Measurements from ENCODE around the gene RPL28. TPM values are rescaled to one million over a fixed set of nuclear protein-coding genes. Genes with fewer than 3 reads are reported as not detected.
A peak's percentile ranks its signal among the peaks of the same experiment; 100 is the strongest.

The RPL28 gene
- total RNA-seq, 1 donor from 2014 or later: 2,000 TPM

DNA sequence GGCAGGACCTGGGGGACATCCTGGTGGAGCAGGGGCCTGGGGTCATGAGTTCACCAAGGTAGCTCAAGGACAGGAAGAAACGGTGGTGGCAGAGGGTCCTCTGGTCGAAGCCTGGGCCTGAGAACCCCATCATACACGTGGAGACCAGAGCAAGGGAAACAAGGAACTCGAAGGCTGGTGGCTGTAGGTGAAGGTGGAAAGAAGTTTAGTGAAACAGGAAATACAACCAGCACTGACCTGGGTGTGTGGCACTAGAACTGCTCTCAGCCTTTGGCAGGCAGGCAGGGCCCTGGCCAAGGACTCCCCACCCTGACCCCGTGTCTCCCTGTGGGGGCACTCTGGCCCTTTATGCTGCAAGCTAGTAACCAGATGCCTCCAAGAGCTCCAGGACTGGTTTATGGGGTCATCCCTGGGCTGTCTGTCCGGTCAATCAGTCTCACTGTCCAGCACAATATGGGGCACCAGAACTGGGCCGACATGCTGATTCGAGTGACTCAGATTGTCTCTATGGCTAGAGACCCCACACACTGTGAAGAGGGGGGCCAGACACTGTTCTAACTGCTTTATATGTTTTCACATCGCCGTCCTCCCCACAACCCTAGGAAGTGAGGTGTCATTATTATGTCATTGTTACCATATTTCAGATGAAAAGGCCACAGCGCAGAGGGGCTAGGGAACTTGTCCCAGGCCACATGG lies 35.0 kb upstream of the RPL28 start:
- no peak for DNase-seq (ENCODE audit: extremely low spot score, unreplicated experiment)
- H3K4me3 Mint-ChIP-seq (ENCODE audit: unreplicated experiment): no peak overlapping the region
- H3K9me3 Mint-ChIP-seq (ENCODE audit: unreplicated experiment): no peaks in the 10 kb centered on the region
- peaks cover 29% of the 10 kb centered on the region for H3K27me3 Mint-ChIP-seq (ENCODE audit: unreplicated experiment)
- H3K4me1 Mint-ChIP-seq (ENCODE audit: unreplicated experiment): peaks cover 28% of the 10 kb centered on the region
- no peak overlapping the region for H3K27ac Mint-ChIP-seq (ENCODE audit: unreplicated experiment)
- TF ChIP-seq, protein P1, sequence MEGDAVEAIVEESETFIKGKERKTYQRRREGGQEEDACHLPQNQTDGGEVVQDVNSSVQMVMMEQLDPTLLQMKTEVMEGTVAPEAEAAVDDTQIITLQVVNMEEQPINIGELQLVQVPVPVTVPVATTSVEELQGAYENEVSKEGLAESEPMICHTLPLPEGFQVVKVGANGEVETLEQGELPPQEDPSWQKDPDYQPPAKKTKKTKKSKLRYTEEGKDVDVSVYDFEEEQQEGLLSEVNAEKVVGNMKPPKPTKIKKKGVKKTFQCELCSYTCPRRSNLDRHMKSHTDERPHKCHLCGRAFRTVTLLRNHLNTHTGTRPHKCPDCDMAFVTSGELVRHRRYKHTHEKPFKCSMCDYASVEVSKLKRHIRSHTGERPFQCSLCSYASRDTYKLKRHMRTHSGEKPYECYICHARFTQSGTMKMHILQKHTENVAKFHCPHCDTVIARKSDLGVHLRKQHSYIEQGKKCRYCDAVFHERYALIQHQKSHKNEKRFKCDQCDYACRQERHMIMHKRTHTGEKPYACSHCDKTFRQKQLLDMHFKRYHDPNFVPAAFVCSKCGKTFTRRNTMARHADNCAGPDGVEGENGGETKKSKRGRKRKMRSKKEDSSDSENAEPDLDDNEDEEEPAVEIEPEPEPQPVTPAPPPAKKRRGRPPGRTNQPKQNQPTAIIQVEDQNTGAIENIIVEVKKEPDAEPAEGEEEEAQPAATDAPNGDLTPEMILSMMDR (IDR thresholded peaks at IDR 0.05): no peak
- no peaks in the 10 kb centered on the region for H3K36me3 Mint-ChIP-seq (ENCODE audit: unreplicated experiment)

DNA sequence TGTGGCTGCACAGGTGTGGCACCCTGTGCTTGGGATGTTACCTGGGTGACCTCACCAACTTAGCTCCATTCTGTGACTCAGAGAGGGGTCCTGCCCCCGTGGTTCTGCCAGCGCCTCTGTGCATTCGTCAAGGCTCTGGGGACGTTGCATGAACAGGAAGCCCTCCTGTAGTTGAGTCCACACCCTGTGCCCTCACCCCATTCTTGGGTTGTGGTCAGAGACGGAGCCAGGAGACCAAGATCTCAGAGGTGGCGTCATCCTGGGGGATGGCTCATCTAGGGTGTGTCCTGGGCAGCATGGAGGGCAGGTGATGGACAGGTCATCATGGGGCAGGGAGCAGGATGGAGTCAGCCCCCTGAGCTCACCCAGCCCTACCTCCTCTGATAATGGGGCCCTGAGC lies 33.7 kb upstream of the RPL28 start:
- DNase-seq (ENCODE audit: extremely low spot score, unreplicated experiment): no peak
- no peak overlapping the region for H3K27ac Mint-ChIP-seq (ENCODE audit: unreplicated experiment)
- H3K36me3 Mint-ChIP-seq (ENCODE audit: unreplicated experiment): no peaks in the 10 kb centered on the region
- H3K4me1 Mint-ChIP-seq (ENCODE audit: unreplicated experiment): peaks cover 27% of the 10 kb centered on the region
- no peaks in the 10 kb centered on the region for H3K9me3 Mint-ChIP-seq (ENCODE audit: unreplicated experiment)
- TF ChIP-seq, protein P1 (IDR thresholded peaks at IDR 0.05): no peak
- H3K27me3 Mint-ChIP-seq (ENCODE audit: unreplicated experiment): peaks cover 34% of the 10 kb centered on the region
- H3K4me3 Mint-ChIP-seq (ENCODE audit: unreplicated experiment): no peak overlapping the region

DNA sequence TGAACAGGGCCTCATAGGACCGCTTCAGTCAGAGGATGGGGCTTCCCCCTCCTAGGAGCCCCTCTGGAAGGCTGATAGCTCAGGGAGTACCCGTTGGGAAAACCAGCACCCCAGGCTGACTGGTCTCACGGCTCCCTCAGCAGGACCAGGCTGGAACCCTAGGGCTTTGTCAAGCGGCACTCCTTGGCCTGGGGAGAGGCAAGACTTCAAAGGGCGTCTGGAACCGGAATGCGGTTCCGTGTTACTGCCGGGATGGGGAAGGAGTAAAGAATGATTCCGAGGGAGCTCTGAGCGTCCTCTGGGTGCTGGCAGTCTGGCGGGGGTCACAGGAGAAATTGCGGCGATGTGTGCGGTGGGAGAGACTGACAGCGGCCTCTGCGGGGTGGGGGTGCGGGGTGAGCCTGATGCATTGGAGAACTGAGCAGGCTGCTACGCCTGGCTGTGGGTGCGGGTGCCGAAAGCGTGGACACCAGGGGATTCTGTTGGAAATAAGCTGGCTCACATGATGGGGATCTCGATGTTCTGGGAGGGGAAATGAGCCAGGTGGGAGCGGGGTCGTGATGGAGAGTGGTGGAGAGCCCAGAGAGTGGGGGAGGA lies 33.1 kb upstream of the RPL28 start:
- Mint-ChIP-seq H3K9me3 (ENCODE audit: unreplicated experiment) (no peaks in the 10 kb centered on the region), H3K27me3 (ENCODE audit: unreplicated experiment) (peaks cover 40% of the 10 kb centered on the region), H3K27ac (ENCODE audit: unreplicated experiment) (no peak overlapping the region), H3K4me1 (ENCODE audit: unreplicated experiment) (peaks cover 27% of the 10 kb centered on the region), H3K36me3 (ENCODE audit: unreplicated experiment) (no peaks in the 10 kb centered on the region), H3K4me3 (ENCODE audit: unreplicated experiment) (peak overlapping the region; percentile 46)
- TF ChIP-seq, protein P1 (IDR thresholded peaks at IDR 0.05): no peak
- DNase-seq (ENCODE audit: extremely low spot score, unreplicated experiment): no peak

DNA sequence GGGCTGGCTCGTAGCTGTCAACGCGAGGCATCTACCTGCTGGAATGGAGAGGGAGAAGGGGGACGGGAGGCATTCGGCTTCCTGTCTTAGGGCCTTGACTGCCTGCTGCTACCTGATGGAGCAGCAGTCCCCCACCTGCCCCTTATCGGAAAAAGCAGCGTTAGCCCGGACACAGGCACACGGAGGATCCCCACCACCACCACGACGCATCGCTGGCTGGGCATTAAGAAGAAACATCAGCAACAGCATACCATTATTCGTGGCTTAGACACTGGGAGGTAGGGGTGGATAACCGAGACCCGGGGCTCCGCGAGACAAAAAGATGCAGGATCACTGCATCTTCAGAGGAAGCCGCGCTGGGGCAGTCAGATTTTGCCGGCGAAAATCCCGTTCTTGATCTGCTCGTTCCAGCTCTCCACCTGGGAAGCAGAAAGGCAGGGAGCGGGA lies 32.4 kb upstream of the RPL28 start:
- TF ChIP-seq, protein P1 (IDR thresholded peaks at IDR 0.05): no peak
- no peaks in the 10 kb centered on the region for H3K36me3 Mint-ChIP-seq (ENCODE audit: unreplicated experiment)
- no peaks in the 10 kb centered on the region for H3K9me3 Mint-ChIP-seq (ENCODE audit: unreplicated experiment)
- peaks cover 41% of the 10 kb centered on the region for H3K27me3 Mint-ChIP-seq (ENCODE audit: unreplicated experiment)
- DNase-seq (ENCODE audit: extremely low spot score, unreplicated experiment): no peak
- peaks cover 25% of the 10 kb centered on the region for H3K4me1 Mint-ChIP-seq (ENCODE audit: unreplicated experiment)
- peak overlapping the region; percentile 71 for H3K4me3 Mint-ChIP-seq (ENCODE audit: unreplicated experiment)
- no peak overlapping the region for H3K27ac Mint-ChIP-seq (ENCODE audit: unreplicated experiment)
